Measurements from ENCODE around the gene RELCH. TPM values are rescaled to one million over a fixed set of nuclear protein-coding genes. Genes with fewer than 3 reads are reported as not detected.

RELCH gene
- total and polyA plus RNA-seq, 2 of the 13 experiments (the other 11 are each of a cell fraction or from before 2014, with no cell fraction given) = 5.6 to 31.7 TPM

DNA sequence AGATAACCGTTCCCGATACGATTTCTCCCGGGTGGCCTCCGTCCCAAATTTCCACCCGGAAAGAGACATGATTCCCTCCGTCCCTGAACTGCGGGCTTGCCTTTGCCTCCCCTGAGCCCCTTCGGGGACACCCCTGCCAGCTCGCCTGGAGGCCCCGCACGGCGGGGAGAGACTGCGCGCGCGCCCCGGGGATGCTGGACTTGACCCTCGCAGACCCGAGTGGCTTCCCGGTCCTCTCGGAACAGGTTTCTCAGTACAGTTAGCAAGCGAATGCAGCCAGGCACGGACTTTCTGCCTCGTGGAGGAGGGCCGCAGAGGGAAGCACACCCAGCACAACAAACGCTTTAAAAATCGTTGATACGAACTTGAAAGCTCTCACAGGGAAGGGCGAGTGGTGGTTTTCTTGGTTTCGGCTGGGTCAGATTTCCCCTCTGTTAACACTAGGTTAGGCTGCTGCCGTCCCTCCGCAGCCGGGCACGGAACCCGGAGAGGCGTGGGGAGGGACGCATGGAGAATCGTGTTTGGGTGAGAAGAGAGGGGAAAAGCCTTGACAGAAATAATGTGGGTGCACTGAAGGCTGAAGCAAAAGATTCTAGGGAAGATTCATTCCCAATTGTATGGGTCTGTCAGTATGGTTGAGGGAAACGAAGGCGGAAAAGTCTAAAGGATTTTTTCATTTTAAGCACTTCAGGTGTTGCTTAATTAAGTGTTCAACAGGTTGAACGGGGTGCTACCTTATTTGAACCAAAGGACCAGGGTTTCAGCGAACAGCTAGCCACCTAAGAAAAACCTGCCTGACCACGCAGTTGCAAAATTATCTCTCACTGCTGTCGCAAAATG is 139.0 kb downstream of the RELCH start (continued):
- TF ChIP-seq, protein P1, sequence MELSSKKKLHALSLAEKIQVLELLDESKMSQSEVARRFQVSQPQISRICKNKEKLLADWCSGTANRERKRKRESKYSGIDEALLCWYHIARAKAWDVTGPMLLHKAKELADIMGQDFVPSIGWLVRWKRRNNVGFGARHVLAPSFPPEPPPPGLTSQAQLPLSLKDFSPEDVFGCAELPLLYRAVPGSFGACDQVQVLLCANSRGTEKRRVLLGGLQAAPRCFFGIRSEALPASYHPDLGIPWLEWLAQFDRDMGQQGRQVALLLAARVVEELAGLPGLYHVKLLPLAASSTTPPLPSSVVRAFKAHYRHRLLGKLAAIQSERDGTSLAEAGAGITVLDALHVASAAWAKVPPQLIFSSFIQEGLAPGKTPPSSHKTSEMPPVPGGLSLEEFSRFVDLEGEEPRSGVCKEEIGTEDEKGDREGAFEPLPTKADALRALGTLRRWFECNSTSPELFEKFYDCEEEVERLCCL (CRISPR knock-in tag; IDR thresholded peaks at IDR 0.05; ENCODE audit: borderline replicate concordance) = no peak
- no peak for TF ChIP-seq ZNF496 (CRISPR knock-in tag; IDR thresholded peaks at IDR 0.05; ENCODE audit: insufficient replicate concordance)
- TF ChIP-seq STAG1 (CRISPR knock-in tag; IDR thresholded peaks at IDR 0.05) = peak; percentile 0; the same call in 1 of the 2 replicates
- TF ChIP-seq MYC (CRISPR knock-in tag; IDR thresholded peaks at IDR 0.05; ENCODE audit: borderline replicate concordance) = 0 out of 2 replicates have a peak, but pooled peaks have one; percentile 28
- TF ChIP-seq, protein P2, sequence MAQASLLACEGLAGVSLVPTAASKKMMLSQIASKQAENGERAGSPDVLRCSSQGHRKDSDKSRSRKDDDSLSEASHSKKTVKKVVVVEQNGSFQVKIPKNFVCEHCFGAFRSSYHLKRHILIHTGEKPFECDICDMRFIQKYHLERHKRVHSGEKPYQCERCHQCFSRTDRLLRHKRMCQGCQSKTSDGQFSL (CRISPR knock-in tag; IDR thresholded peaks at IDR 0.05) = no peak
- TF ChIP-seq ZMYM3 (CRISPR knock-in tag; IDR thresholded peaks at IDR 0.05) = no peak
- peak; percentile 35; the same call in 1 of the 2 replicates for TF ChIP-seq ZNF501 (CRISPR knock-in tag; IDR thresholded peaks at IDR 0.05)
- 0 out of 2 replicates have a peak, but pooled peaks have one; percentile 21 for TF ChIP-seq MEF2D (CRISPR knock-in tag; IDR thresholded peaks at IDR 0.05)
- 0 out of 2 replicates have a peak, but pooled peaks have one; percentile 35 for TF ChIP-seq ZSCAN20 (CRISPR knock-in tag; IDR thresholded peaks at IDR 0.05; ENCODE audit: borderline replicate concordance)
- TF ChIP-seq, protein P3, sequence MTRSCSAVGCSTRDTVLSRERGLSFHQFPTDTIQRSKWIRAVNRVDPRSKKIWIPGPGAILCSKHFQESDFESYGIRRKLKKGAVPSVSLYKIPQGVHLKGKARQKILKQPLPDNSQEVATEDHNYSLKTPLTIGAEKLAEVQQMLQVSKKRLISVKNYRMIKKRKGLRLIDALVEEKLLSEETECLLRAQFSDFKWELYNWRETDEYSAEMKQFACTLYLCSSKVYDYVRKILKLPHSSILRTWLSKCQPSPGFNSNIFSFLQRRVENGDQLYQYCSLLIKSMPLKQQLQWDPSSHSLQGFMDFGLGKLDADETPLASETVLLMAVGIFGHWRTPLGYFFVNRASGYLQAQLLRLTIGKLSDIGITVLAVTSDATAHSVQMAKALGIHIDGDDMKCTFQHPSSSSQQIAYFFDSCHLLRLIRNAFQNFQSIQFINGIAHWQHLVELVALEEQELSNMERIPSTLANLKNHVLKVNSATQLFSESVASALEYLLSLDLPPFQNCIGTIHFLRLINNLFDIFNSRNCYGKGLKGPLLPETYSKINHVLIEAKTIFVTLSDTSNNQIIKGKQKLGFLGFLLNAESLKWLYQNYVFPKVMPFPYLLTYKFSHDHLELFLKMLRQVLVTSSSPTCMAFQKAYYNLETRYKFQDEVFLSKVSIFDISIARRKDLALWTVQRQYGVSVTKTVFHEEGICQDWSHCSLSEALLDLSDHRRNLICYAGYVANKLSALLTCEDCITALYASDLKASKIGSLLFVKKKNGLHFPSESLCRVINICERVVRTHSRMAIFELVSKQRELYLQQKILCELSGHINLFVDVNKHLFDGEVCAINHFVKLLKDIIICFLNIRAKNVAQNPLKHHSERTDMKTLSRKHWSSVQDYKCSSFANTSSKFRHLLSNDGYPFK (CRISPR knock-in tag; IDR thresholded peaks at IDR 0.05; ENCODE audit: borderline replicate concordance) = peak; percentile 46; the same call in 1 of the 2 replicates
- TF ChIP-seq, protein P4, sequence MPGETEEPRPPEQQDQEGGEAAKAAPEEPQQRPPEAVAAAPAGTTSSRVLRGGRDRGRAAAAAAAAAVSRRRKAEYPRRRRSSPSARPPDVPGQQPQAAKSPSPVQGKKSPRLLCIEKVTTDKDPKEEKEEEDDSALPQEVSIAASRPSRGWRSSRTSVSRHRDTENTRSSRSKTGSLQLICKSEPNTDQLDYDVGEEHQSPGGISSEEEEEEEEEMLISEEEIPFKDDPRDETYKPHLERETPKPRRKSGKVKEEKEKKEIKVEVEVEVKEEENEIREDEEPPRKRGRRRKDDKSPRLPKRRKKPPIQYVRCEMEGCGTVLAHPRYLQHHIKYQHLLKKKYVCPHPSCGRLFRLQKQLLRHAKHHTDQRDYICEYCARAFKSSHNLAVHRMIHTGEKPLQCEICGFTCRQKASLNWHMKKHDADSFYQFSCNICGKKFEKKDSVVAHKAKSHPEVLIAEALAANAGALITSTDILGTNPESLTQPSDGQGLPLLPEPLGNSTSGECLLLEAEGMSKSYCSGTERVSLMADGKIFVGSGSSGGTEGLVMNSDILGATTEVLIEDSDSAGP (CRISPR knock-in tag; IDR thresholded peaks at IDR 0.05; ENCODE audit: borderline replicate concordance) = peak; percentile 57; the same call in 1 of the 2 replicates
- TF ChIP-seq, protein P5, sequence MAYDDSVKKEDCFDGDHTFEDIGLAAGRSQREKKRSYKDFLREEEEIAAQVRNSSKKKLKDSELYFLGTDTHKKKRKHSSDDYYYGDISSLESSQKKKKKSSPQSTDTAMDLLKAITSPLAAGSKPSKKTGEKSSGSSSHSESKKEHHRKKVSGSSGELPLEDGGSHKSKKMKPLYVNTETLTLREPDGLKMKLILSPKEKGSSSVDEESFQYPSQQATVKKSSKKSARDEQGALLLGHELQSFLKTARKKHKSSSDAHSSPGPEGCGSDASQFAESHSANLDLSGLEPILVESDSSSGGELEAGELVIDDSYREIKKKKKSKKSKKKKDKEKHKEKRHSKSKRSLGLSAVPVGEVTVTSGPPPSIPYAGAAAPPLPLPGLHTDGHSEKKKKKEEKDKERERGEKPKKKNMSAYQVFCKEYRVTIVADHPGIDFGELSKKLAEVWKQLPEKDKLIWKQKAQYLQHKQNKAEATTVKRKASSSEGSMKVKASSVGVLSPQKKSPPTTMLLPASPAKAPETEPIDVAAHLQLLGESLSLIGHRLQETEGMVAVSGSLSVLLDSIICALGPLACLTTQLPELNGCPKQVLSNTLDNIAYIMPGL (CRISPR knock-in tag; IDR thresholded peaks at IDR 0.05; ENCODE audit: borderline replicate concordance in 1 of 2, low read depth in 1 of 2) = peak in 1 of 2 experiments; percentile 44; a peak in 1 of 4 replicates
- TF ChIP-seq RBM39 (IDR thresholded peaks at IDR 0.05; ENCODE audit: low read depth, low read length, poor library complexity, severe bottlenecking) = peak; percentile 34
